ENCODE data around the gene COL23A1.

DNA sequence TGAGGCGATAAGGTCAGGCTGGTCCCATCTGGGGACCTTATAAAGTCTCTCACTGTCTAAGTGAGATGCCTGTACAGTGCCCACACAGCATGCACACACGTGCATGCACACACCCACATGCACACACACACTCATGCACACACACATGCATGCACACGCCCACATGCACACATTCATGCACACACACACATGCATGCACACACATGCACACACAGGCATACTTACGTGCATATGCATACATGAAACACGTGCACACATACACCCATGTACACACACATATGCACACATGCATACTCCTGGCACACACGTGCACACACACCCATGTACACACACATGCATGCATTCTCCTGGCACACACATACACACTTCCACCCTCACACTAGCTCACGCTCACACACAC is 12.2 kb downstream of the COL23A1 start:
- TF ChIP-seq, protein P1, sequence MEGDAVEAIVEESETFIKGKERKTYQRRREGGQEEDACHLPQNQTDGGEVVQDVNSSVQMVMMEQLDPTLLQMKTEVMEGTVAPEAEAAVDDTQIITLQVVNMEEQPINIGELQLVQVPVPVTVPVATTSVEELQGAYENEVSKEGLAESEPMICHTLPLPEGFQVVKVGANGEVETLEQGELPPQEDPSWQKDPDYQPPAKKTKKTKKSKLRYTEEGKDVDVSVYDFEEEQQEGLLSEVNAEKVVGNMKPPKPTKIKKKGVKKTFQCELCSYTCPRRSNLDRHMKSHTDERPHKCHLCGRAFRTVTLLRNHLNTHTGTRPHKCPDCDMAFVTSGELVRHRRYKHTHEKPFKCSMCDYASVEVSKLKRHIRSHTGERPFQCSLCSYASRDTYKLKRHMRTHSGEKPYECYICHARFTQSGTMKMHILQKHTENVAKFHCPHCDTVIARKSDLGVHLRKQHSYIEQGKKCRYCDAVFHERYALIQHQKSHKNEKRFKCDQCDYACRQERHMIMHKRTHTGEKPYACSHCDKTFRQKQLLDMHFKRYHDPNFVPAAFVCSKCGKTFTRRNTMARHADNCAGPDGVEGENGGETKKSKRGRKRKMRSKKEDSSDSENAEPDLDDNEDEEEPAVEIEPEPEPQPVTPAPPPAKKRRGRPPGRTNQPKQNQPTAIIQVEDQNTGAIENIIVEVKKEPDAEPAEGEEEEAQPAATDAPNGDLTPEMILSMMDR (IDR thresholded peaks at IDR 0.05; ENCODE audit: low read depth, low read length): no peak
- TF ChIP-seq EZH2phosphoT487 (IDR thresholded peaks at IDR 0.05; ENCODE audit: low read depth): no peak

Measured in OCI-LY3 (cell line).